Endodermal cell (in vitro differentiated cells): ENCODE measurements around the gene TBC1D1. TPM values are rescaled to one million over a fixed set of nuclear protein-coding genes. Genes with fewer than 3 reads are reported as not detected.

Source experiments
- DNase-seq: peaks from one replicate; pipeline ENCODE4 v3.0.0-alpha.2; 2017
- H3K27ac ChIP-seq: 2 replicates; pipeline ENCODE4 v1.5.1; 2013; ENCODE audit warnings: mild to moderate bottlenecking, low read depth, low read length, moderate library complexity
- H3K27me3 ChIP-seq: 2 replicates; pipeline ENCODE4 v1.6.1; 2013; ENCODE audit warnings: mild to moderate bottlenecking, low read length, moderate library complexity; ENCODE audit not compliant: insufficient read depth, control insufficient read depth, poor library complexity, severe bottlenecking
- H3K36me3 ChIP-seq: 2 replicates; pipeline ENCODE4 v1.7.0; 2013; ENCODE audit warnings: mild to moderate bottlenecking, low read length, moderate library complexity; ENCODE audit not compliant: control insufficient read depth, insufficient read depth
- H3K4me1 ChIP-seq: one replicate; pipeline ENCODE4 v1.7.0; 2013; ENCODE audit warnings: low read length; ENCODE audit not compliant: control insufficient read depth, insufficient read depth
- H3K4me3 ChIP-seq: 2 replicates; pipeline ENCODE4 v1.5.1; 2013; ENCODE audit warnings: mild to moderate bottlenecking, low read length, moderate library complexity
- H3K9ac ChIP-seq: 2 replicates; pipeline ENCODE4 v1.6.1; 2013; ENCODE audit warnings: mild to moderate bottlenecking, low read length, moderate library complexity; ENCODE audit not compliant: poor library complexity, severe bottlenecking; ENCODE audit errors: extremely low read depth
- H3K9me3 ChIP-seq: 2 replicates; pipeline ENCODE4 v1.6.1; 2013; ENCODE audit warnings: mild to moderate bottlenecking, low read length, moderate library complexity; ENCODE audit not compliant: control insufficient read depth
- H3K27ac Mint-ChIP-seq: 2 replicates; pipeline ENCODE4 v1.8.0; 2020; ENCODE audit warnings: mixed read lengths
- H3K27me3 Mint-ChIP-seq: 2 replicates; pipeline ENCODE4 v1.8.0; 2021; ENCODE audit warnings: mild to moderate bottlenecking, mixed read lengths; ENCODE audit not compliant: insufficient read depth
- H3K36me3 Mint-ChIP-seq: 2 replicates; pipeline ENCODE4 v1.8.0; 2020; ENCODE audit warnings: low read depth, mixed read lengths
- H3K4me1 Mint-ChIP-seq: 2 replicates; pipeline ENCODE4 v1.8.0; 2020; ENCODE audit warnings: mixed read lengths
- H3K4me3 Mint-ChIP-seq: 2 replicates; pipeline ENCODE4 v1.8.0; 2020; ENCODE audit warnings: mild to moderate bottlenecking, moderate library complexity, mixed read lengths
- H3K9me3 Mint-ChIP-seq: 2 replicates; pipeline ENCODE4 v1.8.0; 2020; ENCODE audit warnings: mild to moderate bottlenecking, mixed read lengths
- CTCF ChIP-seq: fragments of 200-600 bp; sonication (generic); conservative IDR thresholded peaks from 2 replicates; pipeline ENCODE4 v1.5.0; 2021; ENCODE audit warnings: antibody characterized with exemption, mild to moderate bottlenecking
- WGBS, 2 experiments: methylation state at CpG; one replicate each; pipeline versions ENCODE4 v1.1.5 to v1.1.7; 2013; ENCODE audit warnings: missing lambda C conversion rate in 2 of 2, mixed read lengths in 1 of 2; ENCODE audit not compliant: insufficient coverage in 1 of 2, insufficient read length in 1 of 2; 5-methylcytosine and 5-hydroxymethylcytosine counted together
- total RNA-seq, 2 donors: library from RNA; stranded (reverse); fragmentation: NEBNext Ultra II Directional in 1 of 2; extraction: Animal tissue kit (Norgen Biotek cat#: 25700) in 1 of 2; gene quantifications; 2 replicates in 1 of 2; 3 replicates in 1 of 2; pipeline ENCODE4 v1.2.1, GENCODE V29; 2021

TBC1D1 gene
- total RNA-seq, 2 donors from 2014 or later: 110 to 122 TPM

GRCh38 chr4:38113132-38113531 is 222.2 kb downstream of the TBC1D1 start:
- Mint-ChIP-seq H3K9me3 (no peaks in the 10 kb centered on the region), H3K27ac (no peak overlapping the region), H3K36me3 (peaks cover 22% of the 10 kb centered on the region), H3K4me1 (peaks cover 27% of the 10 kb centered on the region), H3K27me3 (no peaks in the 10 kb centered on the region), H3K4me3 (no peak overlapping the region)
- no peak overlapping the region for H3K4me3 ChIP-seq
- no peak overlapping the region for H3K9ac ChIP-seq
- H3K9me3 ChIP-seq: no peaks in the 10 kb centered on the region
- DNase-seq: peak; percentile 62
- WGBS, 2 experiments: 88% methylated on average over 4 of the region's 4 CpGs; no CpG with 5 or more reads in 1 of the 2 experiments
- no peak overlapping the region for H3K27ac ChIP-seq
- peaks cover 4% of the 10 kb centered on the region for H3K4me1 ChIP-seq
- no peak for TF ChIP-seq CTCF
- peaks cover 13% of the 10 kb centered on the region for H3K36me3 ChIP-seq
- no peaks in the 10 kb centered on the region for H3K27me3 ChIP-seq

- Histone ChIP-seq H3K27ac (no peak overlapping the region), H3K4me1 (peaks cover 4% of the 10 kb centered on the region), H3K36me3 (peaks cover 17% of the 10 kb centered on the region), H3K4me3 (no peak overlapping the region), H3K9me3 (no peaks in the 10 kb centered on the region), H3K9ac (no peak overlapping the region), H3K27me3 (no peaks in the 10 kb centered on the region)
- no peak for DNase-seq
- Mint-ChIP-seq H3K4me3 (no peak overlapping the region), H3K27ac (peak overlapping the region; percentile 29), H3K27me3 (no peaks in the 10 kb centered on the region), H3K9me3 (no peaks in the 10 kb centered on the region), H3K36me3 (peaks cover 22% of the 10 kb centered on the region), H3K4me1 (peaks cover 27% of the 10 kb centered on the region)
- WGBS, 2 experiments: 94 to 100% methylated on average over 2 of the region's 2 CpGs
- TF ChIP-seq CTCF: no peak
These were observed 222.7 kb downstream of the TBC1D1 start for GRCh38 chr4:38113551-38113950.

GRCh38 chr4:38114386-38115150 is 223.7 kb downstream of the TBC1D1 start:
- no peak for TF ChIP-seq CTCF
- WGBS, 2 experiments: 56 to 59% methylated on average over 3 to 6 of the region's 6 CpGs
- peaks cover 24% of the 10 kb centered on the region for H3K4me1 Mint-ChIP-seq

More at GRCh38 chr4:38114386-38115150, 223.7 kb downstream of the TBC1D1 start:
- Histone ChIP-seq H3K27ac (peak overlapping the region; percentile 62), H3K9me3 (no peaks in the 10 kb centered on the region), H3K27me3 (no peaks in the 10 kb centered on the region), H3K36me3 (peaks cover 23% of the 10 kb centered on the region), H3K4me1 (peaks cover 4% of the 10 kb centered on the region), H3K9ac (no peak overlapping the region), H3K4me3 (no peak overlapping the region)
- H3K4me3 Mint-ChIP-seq: no peak overlapping the region
- DNase-seq: peak; percentile 73
- H3K9me3 Mint-ChIP-seq: no peaks in the 10 kb centered on the region
- H3K36me3 Mint-ChIP-seq: peaks cover 19% of the 10 kb centered on the region
- H3K27me3 Mint-ChIP-seq: no peaks in the 10 kb centered on the region
- H3K27ac Mint-ChIP-seq: peak overlapping the region; percentile 29
